SK-N-SH treated with all-trans-retinoic acid at 6 μM for 48 hours (cell line): ENCODE results near the gene POU3F1.

Experiments
- ARNTL ChIP-seq: fragments of 450-650 bp; formaldehyde crosslinking; IDR thresholded peaks from 2 replicates; pipeline ENCODE4 v1.5.0; 2020; ENCODE audit warnings: low read depth, mild to moderate bottlenecking, moderate library complexity, borderline replicate concordance
- CSDC2 ChIP-seq: fragments of 250-450 bp; sonication (Bioruptor Pico); IDR thresholded peaks from 2 replicates; pipeline ENCODE4 v1.5.0; 2020; ENCODE audit warnings: mild to moderate bottlenecking, moderate library complexity
- GLIS3 ChIP-seq: fragments of 250-450 bp; sonication (Bioruptor Pico); IDR thresholded peaks from 2 replicates; pipeline ENCODE4 v1.5.0; 2020; ENCODE audit warnings: mild to moderate bottlenecking, moderate library complexity
- ISL1 ChIP-seq: fragments of 250-450 bp; sonication (Bioruptor Pico); IDR thresholded peaks from 2 replicates; pipeline ENCODE4 v2.1.2; 2022; ENCODE audit warnings: mild to moderate bottlenecking, moderate library complexity
- OSR1 ChIP-seq: fragments of 250-450 bp; sonication (Bioruptor Pico); IDR thresholded peaks from 2 replicates; pipeline ENCODE4 v1.8.0; 2022; ENCODE audit warnings: moderate library complexity, mild to moderate bottlenecking, inconsistent platforms
- PPARA ChIP-seq: fragments of 250-450 bp; sonication (Bioruptor Pico); IDR thresholded peaks from 2 replicates; pipeline ENCODE4 v1.5.0; 2020; ENCODE audit warnings: mild to moderate bottlenecking, borderline replicate concordance
- RARB ChIP-seq: fragments of 250-450 bp; sonication (Bioruptor Pico); IDR thresholded peaks from 2 replicates; pipeline ENCODE4 v1.8.0; 2021; ENCODE audit warnings: mild to moderate bottlenecking, moderate library complexity
- SNAI2 ChIP-seq: fragments of 250-450 bp; sonication (Bioruptor Pico); IDR thresholded peaks from 2 replicates; pipeline ENCODE4 v1.5.0; 2020; ENCODE audit warnings: mild to moderate bottlenecking, moderate library complexity
- ZC3H10 ChIP-seq: fragments of 250-450 bp; sonication (Bioruptor Pico); IDR thresholded peaks from 2 replicates; pipeline ENCODE4 v1.5.1; 2021; ENCODE audit warnings: mild to moderate bottlenecking, moderate library complexity
- ZFP3 ChIP-seq: fragments of 250-450 bp; sonication (Bioruptor Pico); IDR thresholded peaks from 2 replicates; pipeline ENCODE4 v1.5.0; 2020; ENCODE audit warnings: mild to moderate bottlenecking, moderate library complexity
- TF ChIP-seq, protein P1 (sequence below): fragments of 250-450 bp; sonication (Bioruptor Pico); IDR thresholded peaks from 2 replicates; pipeline ENCODE4 v1.8.0; 2020; ENCODE audit warnings: mild to moderate bottlenecking, moderate library complexity, borderline replicate concordance
- TF ChIP-seq, protein P2 (sequence below): fragments of 250-450 bp; sonication (Bioruptor Pico); IDR thresholded peaks from 2 replicates; pipeline ENCODE4 v1.5.1; 2020; ENCODE audit warnings: low read depth, mild to moderate bottlenecking, moderate library complexity

DNA sequence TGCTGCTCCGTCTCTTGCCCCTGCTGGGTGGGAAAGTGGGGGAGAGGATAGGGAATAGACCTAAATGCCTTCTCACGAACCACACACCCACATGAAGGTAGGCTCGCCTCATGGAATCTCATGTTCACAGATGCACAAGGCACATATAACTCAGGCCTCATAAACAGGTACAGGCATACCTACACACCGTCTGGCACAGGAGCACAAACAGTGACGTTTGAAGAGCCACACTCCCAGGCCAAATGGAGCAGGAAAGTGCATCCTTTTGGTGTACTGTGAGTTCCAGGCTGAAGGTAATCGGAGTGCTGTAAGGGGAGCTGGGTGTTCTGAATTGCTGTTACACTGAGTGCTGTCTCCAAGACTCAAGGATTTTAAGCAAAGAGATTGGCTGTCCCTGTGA is 20.9 kb downstream of the POU3F1 start:
- TF ChIP-seq RARB (CRISPR knock-in tag) (no peak), SNAI2 (no peak), ZFP3 (CRISPR knock-in tag) (no peak), ZC3H10 (CRISPR knock-in tag) (no peak), CSDC2 (CRISPR knock-in tag) (no peak), PPARA (no peak), GLIS3 (no peak), ISL1 (no peak), ARNTL (CRISPR knock-in tag) (no peak), OSR1 (no peak)
- TF ChIP-seq, protein P1, sequence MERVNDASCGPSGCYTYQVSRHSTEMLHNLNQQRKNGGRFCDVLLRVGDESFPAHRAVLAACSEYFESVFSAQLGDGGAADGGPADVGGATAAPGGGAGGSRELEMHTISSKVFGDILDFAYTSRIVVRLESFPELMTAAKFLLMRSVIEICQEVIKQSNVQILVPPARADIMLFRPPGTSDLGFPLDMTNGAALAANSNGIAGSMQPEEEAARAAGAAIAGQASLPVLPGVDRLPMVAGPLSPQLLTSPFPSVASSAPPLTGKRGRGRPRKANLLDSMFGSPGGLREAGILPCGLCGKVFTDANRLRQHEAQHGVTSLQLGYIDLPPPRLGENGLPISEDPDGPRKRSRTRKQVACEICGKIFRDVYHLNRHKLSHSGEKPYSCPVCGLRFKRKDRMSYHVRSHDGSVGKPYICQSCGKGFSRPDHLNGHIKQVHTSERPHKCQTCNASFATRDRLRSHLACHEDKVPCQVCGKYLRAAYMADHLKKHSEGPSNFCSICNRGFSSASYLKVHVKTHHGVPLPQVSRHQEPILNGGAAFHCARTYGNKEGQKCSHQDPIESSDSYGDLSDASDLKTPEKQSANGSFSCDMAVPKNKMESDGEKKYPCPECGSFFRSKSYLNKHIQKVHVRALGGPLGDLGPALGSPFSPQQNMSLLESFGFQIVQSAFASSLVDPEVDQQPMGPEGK, result no peak
- TF ChIP-seq, protein P2, sequence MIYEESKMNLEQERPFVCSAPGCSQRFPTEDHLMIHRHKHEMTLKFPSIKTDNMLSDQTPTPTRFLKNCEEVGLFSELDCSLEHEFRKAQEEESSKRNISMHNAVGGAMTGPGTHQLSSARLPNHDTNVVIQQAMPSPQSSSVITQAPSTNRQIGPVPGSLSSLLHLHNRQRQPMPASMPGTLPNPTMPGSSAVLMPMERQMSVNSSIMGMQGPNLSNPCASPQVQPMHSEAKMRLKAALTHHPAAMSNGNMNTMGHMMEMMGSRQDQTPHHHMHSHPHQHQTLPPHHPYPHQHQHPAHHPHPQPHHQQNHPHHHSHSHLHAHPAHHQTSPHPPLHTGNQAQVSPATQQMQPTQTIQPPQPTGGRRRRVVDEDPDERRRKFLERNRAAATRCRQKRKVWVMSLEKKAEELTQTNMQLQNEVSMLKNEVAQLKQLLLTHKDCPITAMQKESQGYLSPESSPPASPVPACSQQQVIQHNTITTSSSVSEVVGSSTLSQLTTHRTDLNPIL, result no peak
